Fibroblast of pulmonary artery (primary cell): ENCODE measurements around the gene SCML2.

ENCODE experiments used
- DNase-seq: peaks from one replicate; pipeline ENCODE4 v3.0.0-alpha.2; 2010; ENCODE audit warnings: low read depth
- H3K4me3 ChIP-seq: replicated peaks from 2 replicates; pipeline ENCODE4 v1.5.1; 2011; ENCODE audit warnings: low read depth, mild to moderate bottlenecking, control low read depth, low read length, moderate library complexity
- TF ChIP-seq, protein P1 (sequence below): IDR thresholded peaks from 2 replicates; pipeline ENCODE4 v1.5.1; 2011; ENCODE audit warnings: mild to moderate bottlenecking, control low read depth, low read length, inconsistent platforms; ENCODE audit errors: missing control alignments

SCML2 gene

DNA sequence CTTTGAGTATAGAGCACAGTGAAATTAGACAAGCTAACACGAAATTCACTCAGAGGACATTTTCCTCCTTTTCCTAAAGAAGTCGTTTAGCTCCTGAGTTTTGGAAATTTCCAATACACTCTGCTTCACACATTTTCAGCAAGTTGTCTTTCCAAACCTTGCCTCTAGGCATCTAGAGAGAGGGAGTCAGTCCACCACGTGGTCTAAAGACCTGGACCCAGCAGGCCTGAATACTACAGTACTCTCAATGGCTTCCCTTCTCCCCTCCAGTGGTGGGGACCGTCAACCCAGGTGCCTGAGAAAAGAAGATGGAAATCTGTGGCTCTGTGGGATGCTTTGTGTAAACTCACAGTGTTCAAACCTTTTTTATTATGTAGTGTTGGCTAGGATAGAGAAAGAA, 13.9 kb upstream of the SCML2 start:
- TF ChIP-seq, protein P1, sequence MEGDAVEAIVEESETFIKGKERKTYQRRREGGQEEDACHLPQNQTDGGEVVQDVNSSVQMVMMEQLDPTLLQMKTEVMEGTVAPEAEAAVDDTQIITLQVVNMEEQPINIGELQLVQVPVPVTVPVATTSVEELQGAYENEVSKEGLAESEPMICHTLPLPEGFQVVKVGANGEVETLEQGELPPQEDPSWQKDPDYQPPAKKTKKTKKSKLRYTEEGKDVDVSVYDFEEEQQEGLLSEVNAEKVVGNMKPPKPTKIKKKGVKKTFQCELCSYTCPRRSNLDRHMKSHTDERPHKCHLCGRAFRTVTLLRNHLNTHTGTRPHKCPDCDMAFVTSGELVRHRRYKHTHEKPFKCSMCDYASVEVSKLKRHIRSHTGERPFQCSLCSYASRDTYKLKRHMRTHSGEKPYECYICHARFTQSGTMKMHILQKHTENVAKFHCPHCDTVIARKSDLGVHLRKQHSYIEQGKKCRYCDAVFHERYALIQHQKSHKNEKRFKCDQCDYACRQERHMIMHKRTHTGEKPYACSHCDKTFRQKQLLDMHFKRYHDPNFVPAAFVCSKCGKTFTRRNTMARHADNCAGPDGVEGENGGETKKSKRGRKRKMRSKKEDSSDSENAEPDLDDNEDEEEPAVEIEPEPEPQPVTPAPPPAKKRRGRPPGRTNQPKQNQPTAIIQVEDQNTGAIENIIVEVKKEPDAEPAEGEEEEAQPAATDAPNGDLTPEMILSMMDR, result no peak
- DNase-seq, result no peak
- no peak overlapping the region for H3K4me3 ChIP-seq

DNA sequence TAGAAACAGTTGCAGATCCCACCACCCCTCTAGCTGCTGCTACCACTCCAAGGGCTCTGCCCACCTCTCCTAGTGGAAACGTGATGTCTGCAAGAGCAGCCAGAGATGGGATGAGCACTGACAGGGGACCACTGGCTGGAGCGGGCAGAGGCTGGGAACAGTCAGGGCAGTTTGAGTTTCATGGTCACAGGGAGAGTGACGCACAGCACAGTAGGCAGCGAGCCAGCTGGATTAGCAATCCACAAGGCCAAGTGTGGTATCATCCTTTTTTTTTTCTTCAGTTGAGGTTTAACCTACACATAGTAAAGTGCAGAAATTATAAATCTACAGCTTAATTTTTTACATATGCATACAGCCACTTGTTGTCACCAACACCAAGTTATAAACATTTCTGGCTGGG, 6.4 kb upstream of the SCML2 start:
- H3K4me3 ChIP-seq, result no peak overlapping the region
- TF ChIP-seq, protein P1, result no peak
- DNase-seq, result no peak

DNA sequence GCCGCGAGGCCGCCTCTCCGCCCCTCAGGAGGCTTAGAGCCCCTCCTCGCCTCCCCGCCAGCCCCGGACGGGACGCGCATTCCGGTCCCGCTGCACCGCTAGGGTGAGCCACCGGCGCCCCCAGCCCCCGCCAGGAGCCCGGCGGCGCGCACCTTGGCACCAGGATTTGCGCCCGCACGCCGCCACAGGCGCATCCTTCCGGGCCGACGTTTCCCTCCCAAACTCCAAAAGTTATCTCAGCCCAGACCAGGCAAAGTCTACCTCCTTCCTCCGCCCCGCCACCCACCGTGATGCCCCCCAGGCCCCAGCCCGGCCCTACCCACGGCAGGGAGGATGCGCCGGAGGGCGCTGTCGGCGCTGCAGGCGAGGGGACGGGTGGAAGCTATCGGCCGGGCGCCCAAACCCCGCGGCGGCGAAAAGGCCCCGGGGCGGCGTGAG, 538 bp downstream of the SCML2 start:
- DNase-seq, result no peak
- peak overlapping the region; percentile 56 for H3K4me3 ChIP-seq
- TF ChIP-seq, protein P1, result no peak

DNA sequence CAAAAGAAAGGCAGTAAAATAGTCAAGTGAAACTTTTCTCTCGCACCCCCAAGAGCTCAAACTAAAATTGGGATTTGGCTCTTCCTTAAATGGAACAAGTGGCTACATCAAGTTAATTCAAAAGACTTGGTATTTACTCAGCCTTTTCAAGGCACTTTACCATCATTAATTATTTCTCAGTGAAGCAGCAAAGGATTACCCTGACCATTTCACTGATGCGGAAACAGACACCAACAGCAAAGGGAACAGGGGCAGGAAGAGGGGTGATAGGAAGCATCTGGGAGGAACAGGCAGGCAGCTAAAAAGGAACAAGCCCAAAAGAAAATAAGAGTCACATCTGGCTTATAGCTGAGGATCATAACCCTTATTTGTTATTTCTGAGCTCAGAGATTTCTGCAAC, 2.7 kb downstream of the SCML2 start:
- no peak for DNase-seq
- TF ChIP-seq, protein P1, result no peak
- no peak overlapping the region for H3K4me3 ChIP-seq

DNA sequence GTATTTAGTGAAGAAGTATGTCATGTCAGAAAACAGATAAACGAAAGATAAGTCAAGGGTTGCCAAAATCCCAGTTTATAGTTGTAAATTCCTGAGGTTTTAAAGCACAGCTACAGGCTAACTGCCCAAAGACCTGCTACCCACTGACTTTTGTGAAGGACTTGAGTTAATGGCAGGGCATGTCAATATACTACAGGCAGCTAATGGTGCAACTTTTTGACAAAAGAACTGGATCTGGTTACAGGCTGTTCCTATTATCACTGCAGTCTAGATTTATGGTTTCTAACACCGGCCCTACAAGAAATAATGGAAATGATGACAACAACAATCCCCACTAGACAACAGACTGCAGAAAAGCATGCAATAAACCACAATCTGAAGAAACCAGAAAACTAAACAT, 6.4 kb downstream of the SCML2 start:
- H3K4me3 ChIP-seq, result no peak overlapping the region
- DNase-seq, result no peak
- TF ChIP-seq, protein P1, result no peak

DNA sequence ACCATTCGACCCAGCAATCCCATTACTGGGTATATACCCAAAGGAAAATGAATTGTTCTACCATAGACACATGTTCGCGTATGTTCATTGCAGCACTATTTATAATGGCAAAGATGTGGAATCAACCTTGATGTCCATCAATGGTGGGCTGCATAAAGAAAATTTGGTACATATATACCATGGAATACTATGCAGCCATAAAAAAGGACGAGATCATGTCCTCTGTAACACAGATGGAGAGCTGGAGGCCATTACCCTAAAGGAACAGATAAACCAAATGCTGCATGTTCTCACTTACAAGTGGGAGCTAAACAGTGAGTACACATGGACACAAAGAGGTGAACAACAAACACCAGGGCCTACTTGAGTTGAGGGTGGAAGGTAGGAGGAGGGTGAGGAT, 45.1 kb downstream of the SCML2 start:
- TF ChIP-seq, protein P1, result no peak
- H3K4me3 ChIP-seq, result no peak overlapping the region
- no peak for DNase-seq

DNA sequence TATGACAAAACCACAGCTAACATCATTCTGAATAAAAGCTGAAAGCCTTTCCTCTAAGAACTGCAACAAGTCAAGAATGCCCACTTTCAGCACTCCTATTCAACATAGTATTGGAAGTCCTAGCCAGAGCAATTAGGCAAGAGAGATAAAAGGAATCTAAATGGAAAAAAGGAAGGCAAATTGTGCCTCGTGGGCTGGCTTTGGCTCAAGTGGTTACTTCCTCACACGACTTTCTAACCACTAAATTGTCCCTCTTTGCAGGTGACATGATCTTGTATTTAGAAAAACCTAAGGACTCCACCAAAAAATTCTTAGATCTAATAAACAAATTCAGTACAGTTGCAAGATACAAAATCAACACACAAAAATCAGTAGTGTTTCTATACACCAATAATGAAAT, 57.2 kb downstream of the SCML2 start:
- TF ChIP-seq, protein P1, result no peak
- no peak overlapping the region for H3K4me3 ChIP-seq
- DNase-seq, result no peak
